ENCODE data around the gene CNOT6.
"Not testable (repeated sequence)": the region's sequence is repeated elsewhere in the genome, so short reads cannot be mapped to it uniquely, and the experiment has no call there.

The CNOT6 gene

GRCh38 chr5:180472269-180472668, 21.9 kb upstream of the CNOT6 start:
- DNase-seq, result no peak

GRCh38 chr5:180473386-180473785, 20.8 kb upstream of the CNOT6 start:
- DNase-seq, result not testable (repeated sequence)

- no peak for DNase-seq
Measured at GRCh38 chr5:180474569-180474968, 19.6 kb upstream of the CNOT6 start.

GRCh38 chr5:180475969-180476524, 18.1 kb upstream of the CNOT6 start:
- not testable (repeated sequence) for DNase-seq

GRCh38 chr5:180484813-180485212, 9.4 kb upstream of the CNOT6 start:
- DNase-seq, result no peak

- DNase-seq, result no peak
Measured at GRCh38 chr5:180486636-180487149, 7.5 kb upstream of the CNOT6 start.

GRCh38 chr5:180487556-180487955, 6.6 kb upstream of the CNOT6 start:
- DNase-seq, result no peak

- DNase-seq, result no peak
Measured at GRCh38 chr5:180491496-180491895, 2.7 kb upstream of the CNOT6 start.

- no peak for DNase-seq
Measured at GRCh38 chr5:180492226-180492903, 1.8 kb upstream of the CNOT6 start.

- peak; percentile 45 for DNase-seq
Measured at GRCh38 chr5:180494510-180495181, 467 bp downstream of the CNOT6 start.

GRCh38 chr5:180495292-180495691, 1.1 kb downstream of the CNOT6 start:
- DNase-seq, result no peak

- DNase-seq, result no peak
Measured at GRCh38 chr5:180495991-180496741, 2.0 kb downstream of the CNOT6 start.

GRCh38 chr5:180496806-180497205, 2.6 kb downstream of the CNOT6 start:
- DNase-seq, result not testable (repeated sequence)

- not testable (repeated sequence) for DNase-seq
Measured at GRCh38 chr5:180497865-180498264, 3.7 kb downstream of the CNOT6 start.

- DNase-seq, result no peak
Measured at GRCh38 chr5:180498378-180498777, 4.2 kb downstream of the CNOT6 start.

- DNase-seq, result no peak
Measured at GRCh38 chr5:180499684-180500083, 5.5 kb downstream of the CNOT6 start.

GRCh38 chr5:180500300-180500699, 6.1 kb downstream of the CNOT6 start:
- DNase-seq, result not testable (repeated sequence)

GRCh38 chr5:180507661-180508060, 13.5 kb downstream of the CNOT6 start:
- DNase-seq, result no peak

- DNase-seq, result no peak
Measured at GRCh38 chr5:180515294-180515693, 21.1 kb downstream of the CNOT6 start.

GRCh38 chr5:180515974-180516373, 21.8 kb downstream of the CNOT6 start:
- DNase-seq, result not testable (repeated sequence)

- no peak for DNase-seq
Measured at GRCh38 chr5:180516440-180516839, 22.3 kb downstream of the CNOT6 start.

- no peak for DNase-seq
Measured at GRCh38 chr5:180519098-180519497, 24.9 kb downstream of the CNOT6 start.

GRCh38 chr5:180521101-180521500, 26.9 kb downstream of the CNOT6 start:
- DNase-seq, result no peak

All from RPMI8226 (cell line).